A673 (cell line): ENCODE measurements around the gene NF1. TPM values are rescaled to one million over a fixed set of nuclear protein-coding genes. Genes with fewer than 3 reads are reported as not detected.

ENCODE experiments used
- BruUV-seq: library from RNA; stranded (reverse); fragments of 400-500 nt; replicated peaks from 2 replicates; lab custom pipeline; 2021; lab: Mats Ljungman, UMichigan
- CTCF ChIA-PET: fragments of 300-600 bp; sonication (Branson Sonifier 250); formaldehyde crosslinking; loops from one replicate; lab custom pipeline; 2022; ENCODE audit warnings: antibody characterized with exemption; lab: Charles Lee
- POLR2A ChIA-PET: fragments of 300-600 bp; sonication (Branson Sonifier 250); formaldehyde crosslinking; loops from one replicate; lab custom pipeline; 2022; ENCODE audit warnings: antibody characterized with exemption; ENCODE audit not compliant: low non-redundant PET; lab: Charles Lee
- DNase-seq: peaks from one replicate; pipeline ENCODE4 v3.0.0-alpha.2; 2015; ENCODE audit warnings: low spot score
- H3K27ac ChIP-seq: fragments of 200-600 bp; sonication (generic); 2 replicates; pipeline ENCODE4 v1.5.1; 2016; ENCODE audit warnings: mixed run types, low read depth, mild to moderate bottlenecking, mixed read lengths, antibody characterized with exemption, low read length; ENCODE audit not compliant: poor library complexity, severe bottlenecking
- H3K27me3 ChIP-seq: fragments of 200-600 bp; sonication (generic); replicated peaks from 2 replicates; pipeline ENCODE4 v1.6.1; 2017; ENCODE audit warnings: mixed run types, low read depth, mild to moderate bottlenecking, mixed read lengths, antibody characterized with exemption, low read length; ENCODE audit not compliant: insufficient read depth, poor library complexity
- H3K36me3 ChIP-seq: fragments of 200-600 bp; sonication (generic); 2 replicates; pipeline ENCODE4 v1.6.1; 2016; ENCODE audit warnings: mixed run types, mild to moderate bottlenecking, mixed read lengths, antibody characterized with exemption, low read length; ENCODE audit not compliant: insufficient read depth, poor library complexity, severe bottlenecking
- H3K4me1 ChIP-seq: fragments of 200-600 bp; sonication (generic); 2 replicates; pipeline ENCODE4 v1.6.1; 2017; ENCODE audit warnings: mixed run types, mild to moderate bottlenecking, mixed read lengths, antibody characterized with exemption, low read length; ENCODE audit not compliant: insufficient read depth, poor library complexity, severe bottlenecking
- H3K4me3 ChIP-seq: fragments of 200-600 bp; sonication (generic); 2 replicates; pipeline ENCODE4 v1.5.1; 2016; ENCODE audit warnings: low read depth, mixed run types, mild to moderate bottlenecking, mixed read lengths, low read length; ENCODE audit not compliant: poor library complexity, severe bottlenecking
- H3K9me3 ChIP-seq: fragments of 200-600 bp; sonication (generic); 2 replicates; pipeline ENCODE4 v1.6.1; 2016; ENCODE audit warnings: mixed run types, low read depth, mild to moderate bottlenecking, mixed read lengths, antibody characterized with exemption, low read length; ENCODE audit not compliant: poor library complexity, severe bottlenecking
- CTCF ChIP-seq: fragments of 300-800, 200-600 bp; sonication (generic); conservative IDR thresholded peaks from 2 replicates; pipeline ENCODE4 v1.5.1; 2017; ENCODE audit warnings: low read depth, mild to moderate bottlenecking, antibody characterized with exemption, low read length, moderate library complexity, mixed read lengths
- EZH2 ChIP-seq: fragments of 200-600 bp; sonication (generic); IDR thresholded peaks from 2 replicates; pipeline ENCODE4 v1.6.1; 2017; ENCODE audit warnings: borderline replicate concordance, low read depth, mild to moderate bottlenecking, mixed read lengths, antibody characterized with exemption, low read length; ENCODE audit not compliant: poor library complexity, severe bottlenecking
- intact Hi-C: fragments of 100-400 bp; cut with micrococcal nuclease; formaldehyde crosslinking; loops from one replicate; pipeline ENCODE4 v1.10.0; 2022; ENCODE audit not compliant: unreplicated experiment
- total RNA-seq: library from RNA; stranded (reverse); gene quantifications from 2 replicates; pipeline ENCODE4 v1.2.3, GENCODE V29; 2021

Gene NF1
- total RNA-seq, 1 experiment from 2014 or later: 32.1 TPM

DNA sequence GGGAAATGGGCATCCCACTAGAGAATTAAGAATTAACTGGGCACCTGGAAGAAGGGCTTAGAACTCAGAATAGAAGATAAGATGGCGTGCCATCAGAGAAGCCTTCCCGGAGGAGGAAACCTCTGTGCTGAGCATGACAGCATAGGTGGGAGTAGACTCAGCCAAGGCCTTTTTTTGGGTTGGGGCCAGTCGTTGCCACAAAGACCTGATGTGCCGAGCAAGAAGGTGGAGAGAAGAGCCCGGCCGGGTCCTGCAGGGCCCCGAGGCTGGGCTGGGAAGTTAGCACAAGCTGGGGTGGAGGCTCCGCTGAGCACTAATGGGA is 295.6 kb downstream of the NF1 start:
- no TSS peak for BruUV-seq
- Histone ChIP-seq H3K36me3 (no peaks in the 10 kb centered on the region), H3K27me3 (no peaks in the 10 kb centered on the region), H3K4me3 (no peak overlapping the region), H3K27ac (no peak overlapping the region), H3K4me1 (no peaks in the 10 kb centered on the region), H3K9me3 (no peaks in the 10 kb centered on the region)
- DNase-seq: no peak
- no peak for TF ChIP-seq CTCF
- TF ChIP-seq EZH2: no peak
- intact Hi-C loops: no loop called here
- ChIA-PET CTCF (no interaction called here), POLR2A (no interaction called here)

DNA sequence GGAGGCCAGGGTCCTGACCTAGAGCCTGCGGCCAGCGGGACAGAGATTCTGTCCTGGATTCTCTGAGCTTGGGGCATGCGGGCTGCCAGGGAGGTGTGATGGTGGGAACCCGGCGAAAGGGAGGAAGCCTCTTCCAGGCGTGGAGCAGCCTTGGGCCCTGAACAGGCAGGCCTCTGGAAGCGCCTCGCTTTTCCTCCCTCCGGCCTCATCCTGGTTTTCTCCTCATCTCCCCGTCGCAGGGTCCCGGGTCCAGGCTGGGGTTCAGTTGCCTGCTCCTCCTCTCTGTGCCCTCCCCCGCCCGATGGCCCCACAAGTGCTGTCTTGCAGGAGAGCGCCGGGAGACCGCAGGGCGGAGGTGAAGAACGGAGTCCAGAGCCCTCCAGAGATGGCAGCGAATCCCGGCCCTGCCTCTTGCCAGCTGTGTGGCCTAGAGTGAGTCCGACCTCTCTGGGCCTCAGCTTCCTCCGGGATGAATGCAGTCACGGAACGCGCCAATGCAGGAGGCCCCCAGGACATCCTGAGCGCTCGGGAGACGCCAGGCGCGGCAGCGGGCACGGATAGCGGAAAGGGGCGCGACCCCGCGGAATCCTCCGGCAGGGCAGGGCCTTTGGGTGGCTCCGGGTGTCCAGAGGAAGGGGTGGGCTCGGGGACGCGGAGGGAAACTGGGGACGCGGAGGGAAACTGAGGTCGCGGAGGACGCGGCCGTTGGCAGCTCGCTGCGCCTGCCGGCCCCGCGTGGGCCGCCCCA is 296.1 kb downstream of the NF1 start:
- H3K4me3 ChIP-seq: peak overlapping the region; percentile 40
- no TSS peak for BruUV-seq
- DNase-seq: no peak
- no peaks in the 10 kb centered on the region for H3K36me3 ChIP-seq
- CTCF ChIA-PET: no interaction called here
- POLR2A ChIA-PET: no interaction called here
- intact Hi-C loops: no loop called here
- H3K27ac ChIP-seq: no peak overlapping the region
- H3K4me1 ChIP-seq: no peaks in the 10 kb centered on the region
- no peaks in the 10 kb centered on the region for H3K27me3 ChIP-seq
- TF ChIP-seq CTCF (no peak), EZH2 (no peak)
- H3K9me3 ChIP-seq: no peaks in the 10 kb centered on the region

GRCh38 chr17:31391496-31391949 is 296.7 kb downstream of the NF1 start, which contains the start of gene RAB11FIP4:
TSS of gene RAB11FIP4 (plus strand) at chr17:31391675. CDS start at chr17:31391853, 178 bp downstream.
- no peaks in the 10 kb centered on the region for H3K9me3 ChIP-seq
- H3K36me3 ChIP-seq: no peaks in the 10 kb centered on the region
- peak within 1 kb of the TSS; percentile 40 for H3K4me3 ChIP-seq
- no TSS peak for BruUV-seq
- no peak within 1 kb of the TSS for H3K27ac ChIP-seq
- TF ChIP-seq CTCF (no peak), EZH2 (no peak)
- H3K27me3 ChIP-seq: no peaks in the 10 kb centered on the region
- intact Hi-C loops: no loop called here
- DNase-seq: peak; percentile 24
- H3K4me1 ChIP-seq: no peaks in the 10 kb centered on the region
- ChIA-PET POLR2A (no interaction called here), CTCF (no interaction called here)
